HG03064 (cell line): ENCODE data around the gene USF2.

Experiments
- ATAC-seq: cut with Tn5 transposase; IDR thresholded peaks from one replicate; pipeline ENCODE4 v1.9.1; 2021; ENCODE audit warnings: low read depth; ENCODE audit not compliant: unreplicated experiment

USF2 gene

GRCh38 chr19:35264268-35265125 is 4.3 kb upstream of the USF2 start:
- ATAC-seq = no peak

- ATAC-seq = no peak
These were observed 3.4 kb upstream of the USF2 start for GRCh38 chr19:35265126-35265899.

DNA sequence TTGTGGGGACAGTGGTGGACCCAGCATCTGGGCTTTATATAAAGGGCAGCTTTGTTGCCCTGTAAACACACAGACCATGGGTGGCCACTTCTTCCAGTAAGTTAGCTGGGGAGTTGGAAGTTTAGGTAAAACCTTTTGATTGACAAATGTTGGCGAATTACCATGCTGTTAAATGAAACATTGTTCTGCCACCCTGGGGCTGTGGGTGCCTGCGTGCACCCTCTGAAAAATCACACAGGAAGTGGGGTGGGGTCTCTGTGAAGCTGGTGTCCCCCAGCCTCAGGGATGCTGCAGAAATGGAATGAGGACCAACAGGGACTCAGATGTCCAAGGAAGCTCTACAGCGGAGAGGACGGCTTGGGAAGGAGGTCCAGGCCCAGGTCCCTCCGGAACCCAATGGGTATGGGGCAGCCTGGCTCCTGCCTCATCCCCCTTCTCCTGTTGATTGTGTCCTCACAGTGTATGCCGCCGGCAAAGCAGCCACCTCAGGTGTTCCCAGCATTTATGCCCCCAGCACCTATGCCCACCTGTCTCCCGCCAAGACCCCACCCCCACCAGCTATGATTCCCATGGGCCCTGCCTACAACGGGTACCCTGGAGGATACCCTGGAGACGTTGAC is 2.8 kb upstream of the USF2 start:
- ATAC-seq = no peak

DNA sequence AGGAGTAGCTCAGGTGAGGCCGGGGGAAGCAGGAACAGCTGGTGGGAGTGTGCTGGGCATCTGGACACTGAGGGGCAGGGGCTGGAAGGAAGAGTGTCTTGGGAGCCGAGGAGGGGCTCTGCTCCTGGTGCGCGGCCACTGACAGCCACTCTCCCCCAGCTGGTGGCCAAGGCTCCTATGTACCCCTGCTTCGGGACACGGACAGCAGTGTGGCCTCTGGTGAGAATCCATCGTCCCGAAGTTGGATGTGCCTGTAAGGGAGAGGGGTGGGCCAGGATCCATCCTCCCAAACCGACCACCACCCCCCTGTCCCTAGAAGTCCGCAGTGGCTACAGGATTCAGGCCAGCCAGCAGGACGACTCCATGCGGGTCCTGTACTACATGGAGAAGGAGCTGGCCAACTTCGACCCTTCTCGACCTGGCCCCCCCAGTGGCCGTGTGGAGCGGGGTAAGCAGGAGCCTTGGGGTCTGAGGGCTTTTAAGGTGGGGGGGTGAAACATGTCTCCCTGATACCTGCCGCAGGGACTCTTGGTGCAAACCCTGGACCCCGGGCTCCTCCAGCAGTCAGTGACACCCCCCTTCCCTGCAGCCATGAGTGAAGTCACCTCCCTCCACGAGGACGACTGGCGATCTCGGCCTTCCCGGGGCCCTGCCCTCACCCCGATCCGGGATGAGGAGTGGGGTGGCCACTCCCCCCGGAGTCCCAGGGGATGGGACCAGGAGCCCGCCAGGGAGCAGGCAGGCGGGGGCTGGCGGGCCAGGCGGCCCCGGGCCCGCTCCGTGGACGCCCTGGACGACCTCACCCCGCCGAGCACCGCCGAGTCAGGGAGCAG is 2.0 kb upstream of the USF2 start:
- ATAC-seq = no peak

- ATAC-seq = no peak
These were observed 1.4 kb upstream of the USF2 start for GRCh38 chr19:35267353-35267817.

DNA sequence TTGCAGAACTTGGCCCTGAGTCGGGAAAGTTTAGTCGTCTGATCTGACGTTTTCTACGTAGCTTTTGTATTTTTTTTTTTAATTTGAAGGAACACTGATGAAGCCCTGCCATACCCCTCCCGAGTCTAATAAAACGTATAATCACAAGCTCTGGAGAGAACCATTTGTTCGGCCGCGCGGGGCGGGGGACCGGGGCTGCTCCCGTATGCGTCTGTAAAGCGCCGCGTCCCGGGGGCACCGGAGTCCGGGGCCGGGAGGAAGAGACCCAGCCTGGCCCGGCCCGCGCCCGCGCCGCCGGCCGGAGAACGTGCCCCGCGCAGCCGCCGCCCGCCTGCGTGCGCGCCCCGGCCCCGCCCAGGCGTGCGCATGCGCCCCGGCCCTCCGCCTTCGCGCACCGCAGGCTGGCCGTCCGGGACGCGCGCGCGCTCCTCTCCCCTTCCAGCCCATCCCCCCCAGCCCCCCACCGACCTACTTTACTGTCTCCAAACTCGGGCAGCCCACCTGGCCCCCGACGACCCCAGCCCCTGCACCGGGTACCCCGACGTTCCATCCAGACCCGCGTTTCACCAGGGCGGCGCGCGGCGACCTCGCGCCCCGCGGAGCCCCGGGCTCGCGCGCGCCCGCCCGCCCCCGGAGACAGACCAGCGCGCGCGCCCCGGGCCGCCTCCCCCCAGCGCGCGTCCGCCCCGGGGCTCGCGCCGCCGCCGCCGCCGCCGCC is 785 bp upstream of the USF2 start:
- peak; percentile 43 for ATAC-seq

- no peak for ATAC-seq
These were observed 816 bp downstream of the USF2 start for GRCh38 chr19:35269438-35270117.

DNA sequence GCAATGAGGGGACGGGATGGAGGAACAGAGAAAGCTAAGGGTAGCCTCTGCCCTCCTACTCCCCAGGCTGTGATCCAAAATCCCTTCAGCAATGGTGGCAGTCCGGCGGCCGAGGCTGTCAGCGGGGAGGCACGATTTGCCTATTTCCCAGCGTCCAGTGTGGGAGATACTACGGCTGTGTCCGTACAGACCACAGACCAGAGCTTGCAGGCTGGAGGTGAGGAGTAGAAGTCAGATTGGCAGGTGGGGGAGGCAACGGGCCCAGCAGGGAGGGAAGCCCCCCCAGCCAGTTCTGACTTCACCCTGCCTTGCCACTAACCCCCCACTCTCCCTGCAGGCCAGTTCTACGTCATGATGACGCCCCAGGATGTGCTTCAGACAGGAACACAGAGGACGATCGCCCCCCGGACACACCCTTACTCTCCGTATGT is 1.6 kb downstream of the USF2 start:
- no peak for ATAC-seq

DNA sequence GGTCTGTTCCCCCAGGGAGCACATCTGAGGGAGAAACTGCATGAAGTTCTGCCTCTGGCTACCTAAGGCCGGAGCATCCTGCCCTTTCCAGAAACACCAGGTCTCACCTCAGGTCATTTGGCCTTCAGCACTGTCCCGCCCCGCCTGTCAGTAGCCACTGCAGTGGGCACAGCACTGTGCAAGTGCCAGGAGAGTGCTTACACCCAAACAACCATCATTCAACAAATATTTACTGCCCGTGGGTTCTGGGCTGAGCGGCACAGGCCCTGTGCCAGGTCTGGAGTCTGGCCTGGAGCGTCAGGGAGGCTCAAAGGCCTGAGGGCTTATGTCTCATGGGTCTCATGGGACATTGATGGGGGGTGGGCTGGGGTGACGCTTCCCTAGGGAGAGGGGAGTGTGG is 2.8 kb downstream of the USF2 start:
- no peak for ATAC-seq

GRCh38 chr19:35272122-35272719 is 3.5 kb downstream of the USF2 start:
- no peak for ATAC-seq

DNA sequence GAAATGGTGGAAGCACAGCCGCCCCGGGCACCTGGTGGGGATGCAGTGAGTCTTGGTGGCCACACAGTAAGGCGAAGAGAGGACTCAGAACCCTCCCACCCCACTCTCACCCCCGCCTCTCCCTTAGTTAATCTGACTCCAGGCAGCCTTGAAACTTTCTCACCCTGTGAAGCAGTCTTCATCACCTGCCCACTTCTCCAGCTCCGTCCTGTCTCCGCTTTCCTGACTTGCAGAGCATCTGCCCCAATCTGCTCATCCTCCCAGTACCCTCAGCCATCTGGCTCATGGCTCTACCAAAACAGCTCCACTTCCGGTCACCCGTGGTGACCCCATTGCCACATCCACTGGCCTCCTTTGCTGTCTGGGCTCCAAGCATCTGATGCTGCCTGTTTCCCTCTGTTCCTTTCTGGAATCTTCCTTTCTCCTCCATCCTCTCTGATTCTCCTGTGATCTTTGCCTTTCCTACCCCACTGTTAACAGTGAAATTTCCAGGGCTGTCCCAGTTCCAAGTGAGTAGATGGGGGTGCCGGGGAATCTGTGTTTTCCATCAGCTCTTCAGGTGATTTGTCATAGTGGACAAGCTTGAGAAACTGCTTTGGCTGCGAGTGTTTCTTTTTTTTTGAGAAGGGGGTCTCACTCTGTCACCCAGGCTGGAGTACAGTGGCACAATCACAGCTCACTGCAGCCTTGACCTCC is 4.3 kb downstream of the USF2 start:
- no peak for ATAC-seq

- no peak for ATAC-seq
These were observed 5.0 kb downstream of the USF2 start for GRCh38 chr19:35273686-35274259.

DNA sequence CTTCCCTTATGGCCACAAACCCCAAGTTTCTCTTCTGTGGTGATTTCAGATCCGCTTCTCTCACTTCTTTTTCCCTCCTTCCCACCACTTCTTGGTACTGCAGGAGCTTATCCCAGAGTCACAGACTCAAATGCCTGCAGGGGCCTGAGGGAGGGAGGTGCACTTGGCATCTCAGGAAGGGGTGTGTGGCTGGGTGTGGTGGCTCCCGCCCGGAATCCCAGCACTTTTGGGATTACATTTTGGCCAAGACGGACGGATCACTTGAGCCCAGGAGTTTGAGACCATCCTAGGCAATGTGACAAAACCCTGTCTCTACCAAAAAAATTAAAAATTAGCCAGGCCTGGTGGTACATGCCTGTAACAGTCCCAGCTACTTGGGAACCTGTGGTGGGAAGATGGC is 5.6 kb downstream of the USF2 start:
- no peak for ATAC-seq

DNA sequence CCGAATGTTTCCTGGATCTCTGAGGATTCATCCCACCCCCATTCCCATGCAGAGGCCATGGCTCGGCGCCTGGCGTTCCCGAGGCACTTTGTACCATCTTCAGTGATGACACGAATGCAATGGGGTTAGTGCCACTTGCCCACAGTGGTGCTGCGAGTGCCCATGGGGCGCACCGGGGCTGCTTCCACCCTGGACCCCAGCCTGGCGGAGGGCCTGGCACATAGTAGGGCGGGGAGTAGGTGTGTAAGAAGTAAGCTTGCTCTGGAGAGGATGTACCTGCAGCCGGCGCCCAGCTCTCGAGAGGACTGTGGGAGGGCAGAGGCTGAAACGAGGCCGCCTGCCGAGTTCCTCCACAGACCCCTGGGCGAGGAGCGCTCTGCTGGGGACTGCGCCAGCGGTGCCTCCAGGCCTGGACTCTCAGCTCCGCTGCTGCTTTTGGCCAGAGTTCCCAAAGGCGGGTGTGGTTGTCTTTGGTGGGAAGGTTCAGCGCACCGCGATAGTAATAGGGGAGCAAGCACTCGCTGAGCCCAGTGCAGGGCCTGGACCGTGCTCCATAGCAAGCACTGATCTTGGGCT is 8.0 kb downstream of the USF2 start:
- ATAC-seq = no peak

DNA sequence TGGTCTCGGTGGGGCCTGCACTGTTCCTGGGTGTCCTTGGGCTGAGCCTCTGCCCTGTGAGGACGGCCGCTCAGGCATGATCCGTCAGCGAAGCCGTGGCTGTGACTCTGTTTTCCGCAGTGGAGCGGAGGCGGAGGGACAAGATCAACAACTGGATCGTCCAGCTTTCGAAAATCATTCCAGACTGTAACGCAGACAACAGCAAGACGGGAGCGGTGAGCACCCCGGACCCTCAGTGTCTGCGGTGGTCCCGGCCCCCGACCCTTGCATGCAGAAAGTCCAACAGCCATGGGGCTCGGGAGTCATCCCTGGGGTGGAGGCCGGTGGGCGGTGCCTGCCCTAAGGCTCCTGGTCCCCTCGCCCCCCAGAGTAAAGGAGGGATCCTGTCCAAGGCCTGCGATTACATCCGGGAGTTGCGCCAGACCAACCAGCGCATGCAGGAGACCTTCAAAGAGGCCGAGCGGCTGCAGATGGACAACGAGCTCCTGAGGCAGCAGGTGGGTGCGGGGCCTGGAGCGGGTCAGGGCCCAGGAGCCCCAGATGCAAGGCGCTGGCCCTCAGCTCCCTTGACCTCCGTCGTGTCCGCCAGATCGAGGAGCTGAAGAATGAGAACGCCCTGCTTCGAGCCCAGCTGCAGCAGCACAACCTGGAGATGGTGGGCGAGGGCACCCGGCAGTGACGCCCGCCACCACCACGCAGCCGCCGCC is 10.0 kb downstream of the USF2 start:
- ATAC-seq = no peak

DNA sequence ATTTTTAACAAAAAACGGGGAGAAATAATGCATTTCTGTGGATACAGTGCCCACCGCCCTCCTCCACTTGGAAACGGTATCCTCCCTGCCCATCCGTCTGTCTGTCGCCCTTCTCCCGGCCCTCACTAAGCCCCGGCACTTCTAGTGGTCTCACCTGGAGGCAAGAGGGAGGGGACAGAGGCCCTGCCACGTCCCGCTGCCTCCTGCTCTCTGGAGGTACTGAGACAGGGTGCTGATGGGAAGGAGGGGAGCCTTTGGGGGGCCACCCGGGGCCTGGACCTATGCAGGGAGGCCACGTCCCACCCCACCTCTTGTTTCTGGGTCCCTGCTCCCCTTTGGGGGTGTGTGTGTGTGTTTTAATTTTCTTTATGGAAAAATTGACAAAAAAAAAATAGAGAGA is 10.6 kb downstream of the USF2 start:
- no peak for ATAC-seq
